WTC11 (cell line): ENCODE data around the gene MLF2. TPM values are rescaled to one million over a fixed set of nuclear protein-coding genes. Genes with fewer than 3 reads are reported as not detected.

Experiments
- ATAC-seq: fragments of 200-7000 bp; cut with Tn5 transposase; 2 replicates; pipeline ENCODE4 v1.10.0; 2021; ENCODE audit warnings: mild to moderate bottlenecking, moderate library complexity
- CTCF ChIA-PET: fragments of 300-600 bp; sonication (Branson Sonifier 250); formaldehyde crosslinking; loops from one replicate; lab custom pipeline; 2021; ENCODE audit warnings: antibody characterized with exemption; lab: Charles Lee
- POLR2A ChIA-PET: fragments of 350-600 bp; sonication (Branson Sonifier 250); formaldehyde crosslinking; loops from one replicate; lab custom pipeline; 2021; ENCODE audit warnings: antibody characterized with exemption; lab: Charles Lee
- DNase-seq: peaks from one replicate; pipeline ENCODE4 v3.0.0; 2021; ENCODE audit warnings: low spot score
- H3K27ac Mint-ChIP-seq: 2 replicates; pipeline ENCODE4 v1.8.0; 2021; ENCODE audit warnings: mixed read lengths
- H3K27me3 Mint-ChIP-seq: 2 replicates; pipeline ENCODE4 v1.8.0; 2021; ENCODE audit warnings: low read depth, mild to moderate bottlenecking, moderate library complexity, mixed read lengths
- H3K36me3 Mint-ChIP-seq: 2 replicates; pipeline ENCODE4 v1.8.0; 2021; ENCODE audit warnings: mixed read lengths
- H3K4me1 Mint-ChIP-seq: 2 replicates; pipeline ENCODE4 v1.8.0; 2022; ENCODE audit warnings: mixed read lengths
- H3K4me3 Mint-ChIP-seq: 2 replicates; pipeline ENCODE4 v1.8.0; 2021; ENCODE audit warnings: mild to moderate bottlenecking, moderate library complexity, mixed read lengths
- H3K9me3 Mint-ChIP-seq: 2 replicates; pipeline ENCODE4 v1.8.0; 2021; ENCODE audit warnings: mixed read lengths
- ARID4B ChIP-seq: sonication (generic); formaldehyde crosslinking; IDR thresholded peaks from 2 replicates; pipeline ENCODE4 v1.8.0; 2023; ENCODE audit warnings: missing genetic modification reagents, mild to moderate bottlenecking, borderline replicate concordance
- CDX4 ChIP-seq: fragments of 250-450 bp; sonication (Bioruptor Pico); IDR thresholded peaks from 2 replicates; pipeline ENCODE4 v1.9.0; 2021; ENCODE audit warnings: moderate library complexity, mild to moderate bottlenecking, inconsistent platforms, borderline replicate concordance
- CTCF ChIP-seq: fragments of 200-600 bp; IDR thresholded peaks from 2 replicates; pipeline ENCODE4 v1.8.0; 2022; ENCODE audit warnings: antibody characterized with exemption
- HMGXB4 ChIP-seq: sonication (generic); formaldehyde crosslinking; IDR thresholded peaks from 2 replicates; pipeline ENCODE4 v1.8.1; 2023; ENCODE audit warnings: mild to moderate bottlenecking, moderate library complexity, missing genetic modification reagents
- JUN ChIP-seq: sonication (generic); formaldehyde crosslinking; IDR thresholded peaks from 2 replicates; pipeline ENCODE4 v1.8.0; 2023; ENCODE audit warnings: mild to moderate bottlenecking, missing genetic modification reagents
- MAX ChIP-seq: sonication (generic); formaldehyde crosslinking; IDR thresholded peaks from 2 replicates; pipeline ENCODE4 v1.8.0; 2022; ENCODE audit warnings: mild to moderate bottlenecking, missing genetic modification reagents
- MLX ChIP-seq: sonication (generic); formaldehyde crosslinking; IDR thresholded peaks from 2 replicates; pipeline ENCODE4 v1.8.1; 2023; ENCODE audit warnings: mild to moderate bottlenecking, missing genetic modification reagents, moderate library complexity
- PRDM15 ChIP-seq: sonication (generic); formaldehyde crosslinking; IDR thresholded peaks from 2 replicates; pipeline ENCODE4 v1.8.0; 2022; ENCODE audit warnings: missing genetic modification reagents
- TEAD1 ChIP-seq: sonication (generic); formaldehyde crosslinking; IDR thresholded peaks from 2 replicates; pipeline ENCODE4 v1.8.0; 2022; ENCODE audit warnings: mild to moderate bottlenecking, missing genetic modification reagents
- ZNF512 ChIP-seq: sonication (generic); formaldehyde crosslinking; IDR thresholded peaks from 2 replicates; pipeline ENCODE4 v1.8.1; 2022; ENCODE audit warnings: missing genetic modification reagents, borderline replicate concordance
- ZNF532 ChIP-seq: fragments of 250-450 bp; sonication (Bioruptor Pico); IDR thresholded peaks from 2 replicates; pipeline ENCODE4 v1.9.0; 2021; ENCODE audit warnings: mild to moderate bottlenecking, borderline replicate concordance
- total RNA-seq: library from RNA; stranded (reverse); gene quantifications from 3 replicates; pipeline ENCODE4 v1.2.3, GENCODE V29; 2021

The MLF2 gene
- total RNA-seq, 1 experiment from 2014 or later, result 236 TPM

GRCh38 chr12:6766651-6767349 is 13.9 kb upstream of the MLF2 start:
- H3K9me3 Mint-ChIP-seq, result no peaks in the 10 kb centered on the region
- peaks cover 70% of the 10 kb centered on the region for H3K4me1 Mint-ChIP-seq
- DNase-seq, result peak; percentile 90

More at GRCh38 chr12:6766651-6767349, 13.9 kb upstream of the MLF2 start:
- Mint-ChIP-seq H3K4me3 (peak overlapping the region; percentile 98), H3K36me3 (peaks cover 13% of the 10 kb centered on the region), H3K27ac (peak overlapping the region; percentile 80), H3K27me3 (peaks cover 13% of the 10 kb centered on the region)
- ATAC-seq, result peak; percentile 33
- ChIA-PET POLR2A (interaction anchor here (1.0 to 5.4 kb wide), 18 partner anchors 8 to 274 kb away, joined by 3 to 84 read pairs (median 6); partner anchors contain the start of genes COPS7A, GPR162, MLF2 and MRPL51), CTCF (interaction anchor here (0.6 to 10.5 kb wide), 28 partner anchors 8 to 178 kb away, joined by 3 to 234 read pairs (median 5); partner anchors contain the start of genes CDCA3, COPS7A, GNB3 and GPR162)
- TF ChIP-seq ARID4B (CRISPR knock-in tag), result 0 out of 2 replicates have a peak, but pooled peaks have one; percentile 61
- TF ChIP-seq ZNF512 (CRISPR knock-in tag), result no peak
- no peak for TF ChIP-seq CDX4
- TF ChIP-seq MAX (CRISPR knock-in tag), result peak; percentile 53; the same call in 1 of the 2 replicates
- TF ChIP-seq PRDM15 (CRISPR knock-in tag), result peak; percentile 86
- no peak for TF ChIP-seq ZNF532 (CRISPR knock-in tag)
- peak; percentile 44; the same call in 1 of the 2 replicates for TF ChIP-seq CTCF
- 0 out of 2 replicates have a peak, but pooled peaks have one; percentile 29 for TF ChIP-seq JUN (CRISPR knock-in tag)
- peak; percentile 60; the same call in 1 of the 2 replicates for TF ChIP-seq TEAD1 (CRISPR knock-in tag)
- TF ChIP-seq MLX (CRISPR knock-in tag), result no peak
- peak; percentile 80; the same call in 1 of the 2 replicates for TF ChIP-seq HMGXB4 (CRISPR knock-in tag)
